B cell (primary cell): Measurements from ENCODE around the gene PIM2. TPM values are rescaled to one million over a fixed set of nuclear protein-coding genes. Genes with fewer than 3 reads are reported as not detected.

Source experiments
- ATAC-seq: fragments of 200-7000 bp; cut with Tn5 transposase; one replicate; pipeline ENCODE4 v1.10.0; 2021; ENCODE audit warnings: low read depth, mild to moderate bottlenecking, moderate number of reproducible peaks, moderate library complexity
- CTCF ChIA-PET: fragments of 350-600 bp; sonication (Branson Sonifier 250); formaldehyde crosslinking; loops from one replicate; lab custom pipeline; 2021; ENCODE audit warnings: antibody characterized with exemption, inconsistent platforms; lab: Charles Lee
- POLR2A ChIA-PET: fragments of 350-600 bp; sonication (Branson Sonifier 250); formaldehyde crosslinking; loops from one replicate; lab custom pipeline; 2021; ENCODE audit warnings: antibody characterized with exemption; lab: Charles Lee
- DNase-seq: peaks from one replicate; pipeline ENCODE4 v3.0.0; 2013
- H2AFZ ChIP-seq: 2 replicates; pipeline ENCODE4 v1.6.1; 2012; ENCODE audit warnings: mild to moderate bottlenecking, low read depth, low read length; ENCODE audit not compliant: insufficient read depth, poor library complexity, severe bottlenecking
- H3K27ac ChIP-seq, 2 donors: 1 replicate in 1 of 2; 2 replicates in 1 of 2; pipeline ENCODE4 v1.5.1; 2012 to 2013; ENCODE audit warnings: low read length in 2 of 2, mild to moderate bottlenecking in 2 of 2, moderate library complexity in 1 of 2
- H3K27me3 ChIP-seq, 4 experiments: fragments of 200-600 bp in 1 of 4; sonication (generic) in 1 of 4; replicated peaks in 1 of 4; 1 replicate in 2 of 4; 2 replicates in 2 of 4; pipeline versions ENCODE4 v1.6.1 to v1.7.0; 2013 to 2016; ENCODE audit warnings: low read length in 3 of 4, mild to moderate bottlenecking in 2 of 4, mixed read lengths in 1 of 4, moderate library complexity in 1 of 4; ENCODE audit not compliant: insufficient read depth in 4 of 4, control insufficient read depth in 3 of 4; ENCODE audit errors: control extremely low read depth in 1 of 4
- H3K36me3 ChIP-seq, 2 experiments: replicated peaks in 1 of 2; 1 replicate in 1 of 2; 2 replicates in 1 of 2; pipeline versions ENCODE4 v1.6.1 to v1.7.1; 2013; ENCODE audit warnings: low read length in 1 of 2; ENCODE audit not compliant: insufficient read depth in 2 of 2, control insufficient read depth in 1 of 2; ENCODE audit errors: control extremely low read depth in 1 of 2, extremely low read depth in 1 of 2
- H3K4me1 ChIP-seq, 2 donors: fragments of 200-600 bp in 1 of 2; sonication (generic) in 1 of 2; 1 replicate in 1 of 2; 2 replicates in 1 of 2; pipeline versions ENCODE4 v1.5.1 to v1.6.1; 2013 to 2017; ENCODE audit warnings: low read length in 2 of 2; ENCODE audit not compliant: control insufficient read depth in 2 of 2, insufficient read depth in 2 of 2
- H3K4me2 ChIP-seq: replicated peaks from 2 replicates; pipeline ENCODE3; 2012; ENCODE audit warnings: mild to moderate bottlenecking, low read depth, low read length; ENCODE audit not compliant: poor library complexity, severe bottlenecking
- H3K4me3 ChIP-seq, 5 experiments: fragments of 200-600 bp in 1 of 5; sonication (generic) in 1 of 5; 1 replicate in 3 of 5; 2 replicates in 2 of 5; pipeline versions ENCODE4 v1.5.1 to v1.7.0; 2011 to 2016; ENCODE audit warnings: low read length in 4 of 5, mild to moderate bottlenecking in 4 of 5, low read depth in 2 of 5, control low read depth in 1 of 5, moderate library complexity in 1 of 5; ENCODE audit not compliant: insufficient read depth in 1 of 5; ENCODE audit errors: control extremely low read depth in 1 of 5, extremely low read depth in 1 of 5
- H3K79me2 ChIP-seq: fragments of 200-600 bp; sonication (generic); one replicate; pipeline ENCODE4 v1.6.0; 2016; ENCODE audit warnings: low read length; ENCODE audit not compliant: control insufficient read depth, insufficient read depth
- H3K9ac ChIP-seq: fragments of 200-600 bp; sonication (generic); 2 replicates; pipeline ENCODE4 v1.6.1; 2017; ENCODE audit warnings: mild to moderate bottlenecking, low read length, moderate library complexity
- H3K9me3 ChIP-seq, 3 donors: one replicate each; pipeline versions ENCODE4 v1.6.1 to v1.7.1; 2013; ENCODE audit warnings: low read length in 2 of 3; ENCODE audit not compliant: control insufficient read depth in 2 of 3, insufficient read depth in 1 of 3; ENCODE audit errors: control extremely low read depth in 1 of 3
- H4K20me1 ChIP-seq: 2 replicates; pipeline ENCODE4 v1.6.0; 2012; ENCODE audit warnings: mild to moderate bottlenecking, low read length; ENCODE audit not compliant: insufficient read depth, control insufficient read depth, poor library complexity, severe bottlenecking
- H3K27ac Mint-ChIP-seq: one replicate; pipeline ENCODE4 v1.8.0; 2021; ENCODE audit warnings: mixed read lengths
- H3K27me3 Mint-ChIP-seq: one replicate; pipeline ENCODE4 v1.8.0; 2021; ENCODE audit warnings: mixed read lengths
- H3K4me1 Mint-ChIP-seq: one replicate; pipeline ENCODE4 v1.8.0; 2021; ENCODE audit warnings: mixed read lengths
- H3K4me3 Mint-ChIP-seq: one replicate; pipeline ENCODE4 v1.8.0; 2021; ENCODE audit warnings: mixed read lengths
- H3K9me3 Mint-ChIP-seq: one replicate; pipeline ENCODE4 v1.8.0; 2022; ENCODE audit warnings: mixed read lengths; ENCODE audit not compliant: insufficient read depth
- CTCF ChIP-seq: fragments of 200-600 bp; IDR thresholded peaks from one replicate; pipeline ENCODE4 v1.8.0; 2022; ENCODE audit warnings: antibody characterized with exemption, mild to moderate bottlenecking
- EZH2 ChIP-seq: IDR thresholded peaks from 2 replicates; pipeline ENCODE4 v1.6.1; 2012; ENCODE audit warnings: borderline replicate concordance, low read depth, mild to moderate bottlenecking, moderate library complexity, low read length; ENCODE audit not compliant: insufficient read depth, poor library complexity, severe bottlenecking
- WGBS: methylation state at CpG from one replicate; pipeline ENCODE4 v1.1.5; 2013; ENCODE audit warnings: missing lambda C conversion rate; ENCODE audit not compliant: insufficient coverage; 5-methylcytosine and 5-hydroxymethylcytosine counted together
- intact Hi-C: fragments of 100-400 bp; cut with micrococcal nuclease; formaldehyde crosslinking; loops from one replicate; pipeline ENCODE4 v1.10.0; 2022
- polyA plus RNA-seq: library from polyadenylated mRNA; depleted of rRNA; stranded (reverse); fragments of >200 nt; gene quantifications from 2 replicates; pipeline ENCODE4 v1.2.3, GENCODE V29; 2012
- total RNA-seq, 2 donors: library from RNA; stranded (reverse); fragments of 120-200 nt in 1 of 2; gene quantifications; 1 replicate in 1 of 2; 2 replicates in 1 of 2; pipeline versions ENCODE4 v1.2.3 to v1.2.4, GENCODE V29; 2013 to 2022

PIM2 gene
- total and polyA plus RNA-seq, 2 donors (not counting 1 experiment from before 2014, with no cell fraction given): 276 to 315 TPM

GRCh38 chrX:48891402-48892288, 27.2 kb downstream of the PIM2 start:
- H3K4me3 ChIP-seq: peak overlapping the region in 4 of 5 experiments; percentile 46 to 65 (median 60)
- no peaks in the 10 kb centered on the region for H4K20me1 ChIP-seq
- H3K27me3 Mint-ChIP-seq: no peaks in the 10 kb centered on the region
- peaks cover 19% of the 10 kb centered on the region for H3K4me1 Mint-ChIP-seq
- H3K27ac Mint-ChIP-seq: peak overlapping the region; percentile 73
- H3K79me2 ChIP-seq: peaks cover 15% of the 10 kb centered on the region
- peak overlapping the region; percentile 80 for H2AFZ ChIP-seq
- TF ChIP-seq EZH2 (no peak), CTCF (peak; percentile 60)
- H3K4me1 ChIP-seq: peaks cover 6 to 9% of the 10 kb centered on the region in 2 donors
- ATAC-seq: peak; percentile 84
- H3K27me3 ChIP-seq: no peaks in the 10 kb centered on the region
- ChIA-PET POLR2A (interaction anchor here (0.9 to 1.6 kb wide), 6 partner anchors 19 to 299 kb away, joined by 3 to 6 read pairs (median 3); partner anchors contain the start of genes OTUD5, SLC35A2 and WDR45), CTCF (interaction anchor here (0.6 to 4.6 kb wide), 13 partner anchors 9 to 280 kb away, joined by 3 to 33 read pairs (median 4); partner anchors contain the start of genes PLP2 and SLC35A2)
- intact Hi-C loops: loop anchor here (1.0 to 10.0 kb wide), 10 partner anchors 28 to 1057 kb away; partner anchors contain the start of genes PIM2, SUV39H1, TFE3 and ZNF81
- H3K9me3 Mint-ChIP-seq: no peaks in the 10 kb centered on the region
- H3K27ac ChIP-seq: peak overlapping the region in 1 of 2 donors; percentile 48
- H3K4me2 ChIP-seq: peak overlapping the region; percentile 84
- H3K9ac ChIP-seq: peak overlapping the region; percentile 68
- WGBS: under 1% methylated on average over 37 of the region's 68 CpGs
- peak; percentile 87 for DNase-seq
- H3K9me3 ChIP-seq: no peaks in the 10 kb centered on the region
- H3K36me3 ChIP-seq: no peaks in the 10 kb centered on the region
- H3K4me3 Mint-ChIP-seq: peak overlapping the region; percentile 84
